Memory B cell (primary cell): ENCODE measurements around the gene TENM3.

Experiments used
- ATAC-seq: fragments of 150-1000 bp; cut with Tn5 transposase; 2 replicates; pipeline ENCODE4 v1.10.0; 2021; ENCODE audit warnings: low read depth, mild to moderate bottlenecking, moderate library complexity
- DNase-seq, 2 donors: peaks; one replicate each; pipeline ENCODE4 v3.0.0; 2022; ENCODE audit warnings: low spot score in 2 of 2
- H3K27ac Mint-ChIP-seq: one replicate; pipeline ENCODE4 v1.8.0; 2022; ENCODE audit warnings: mild to moderate bottlenecking, moderate library complexity, mixed read lengths
- H3K27me3 Mint-ChIP-seq: one replicate; pipeline ENCODE4 v1.8.0; 2022; ENCODE audit warnings: mixed read lengths
- H3K36me3 Mint-ChIP-seq: one replicate; pipeline ENCODE4 v1.8.0; 2022; ENCODE audit warnings: mild to moderate bottlenecking, mixed read lengths
- H3K4me1 Mint-ChIP-seq: one replicate; pipeline ENCODE4 v1.8.0; 2022; ENCODE audit warnings: mixed read lengths
- H3K4me3 Mint-ChIP-seq: one replicate; pipeline ENCODE4 v1.8.0; 2022; ENCODE audit warnings: mild to moderate bottlenecking, moderate library complexity, mixed read lengths
- H3K9me3 Mint-ChIP-seq: one replicate; pipeline ENCODE4 v1.8.0; 2022; ENCODE audit warnings: mixed read lengths

Gene TENM3

DNA sequence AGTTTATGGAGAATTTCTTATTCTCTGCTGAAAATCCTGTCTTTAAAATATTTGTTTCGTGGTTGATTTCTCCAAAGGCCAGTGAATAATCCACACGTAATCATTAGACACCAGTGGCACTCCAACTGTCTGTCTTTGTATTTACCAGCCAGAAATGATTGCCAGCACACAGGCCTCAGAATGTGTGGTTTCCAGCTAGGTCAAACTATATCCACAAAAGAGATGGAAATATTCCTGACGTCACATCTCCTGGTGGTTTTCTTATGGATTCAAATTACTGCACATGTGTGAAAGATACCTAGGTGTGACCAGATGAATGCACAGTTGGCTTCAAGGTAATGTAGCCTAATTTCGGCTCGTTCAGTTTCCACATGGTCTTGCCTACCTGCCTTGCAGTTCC lies 27.2 kb upstream of the TENM3 start:
- DNase-seq (no peak), ATAC-seq (no peak)
- Mint-ChIP-seq H3K9me3 (no peaks in the 10 kb centered on the region), H3K4me3 (no peak overlapping the region), H3K27me3 (no peaks in the 10 kb centered on the region), H3K27ac (no peak overlapping the region), H3K36me3 (no peaks in the 10 kb centered on the region), H3K4me1 (no peaks in the 10 kb centered on the region)

- H3K36me3 Mint-ChIP-seq, result no peaks in the 10 kb centered on the region
- peaks cover 1% of the 10 kb centered on the region for H3K9me3 Mint-ChIP-seq
- DNase-seq (no peak), ATAC-seq (no peak)
- no peak overlapping the region for H3K27ac Mint-ChIP-seq
- no peaks in the 10 kb centered on the region for H3K4me1 Mint-ChIP-seq
- no peaks in the 10 kb centered on the region for H3K27me3 Mint-ChIP-seq
- H3K4me3 Mint-ChIP-seq, result no peak overlapping the region
Observed at GRCh38 chr4:182219411-182220056, 23.7 kb upstream of the TENM3 start.

DNA sequence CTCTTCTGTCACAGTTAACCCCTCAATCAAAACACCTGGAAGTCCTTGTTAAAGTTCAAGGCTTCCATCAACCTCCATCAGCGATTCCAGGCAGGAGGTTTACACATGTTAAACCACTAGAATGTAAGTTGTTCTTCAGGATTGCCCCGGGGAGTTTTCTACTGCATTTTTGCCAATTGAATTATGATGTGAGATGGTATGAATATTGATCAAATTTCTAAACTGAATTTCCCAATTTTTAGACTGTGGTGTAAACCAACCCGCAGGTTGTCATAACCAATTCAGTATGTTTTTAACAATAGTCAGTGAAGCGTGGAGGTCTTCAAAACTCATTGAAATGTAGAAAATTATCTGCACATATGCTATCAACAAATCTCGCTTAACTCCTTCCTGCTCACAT lies 21.2 kb upstream of the TENM3 start:
- Mint-ChIP-seq H3K4me3 (no peak overlapping the region), H3K4me1 (no peaks in the 10 kb centered on the region), H3K9me3 (peaks cover 1% of the 10 kb centered on the region), H3K27ac (no peak overlapping the region), H3K36me3 (no peaks in the 10 kb centered on the region), H3K27me3 (no peaks in the 10 kb centered on the region)
- no peak for ATAC-seq
- no peak for DNase-seq

DNA sequence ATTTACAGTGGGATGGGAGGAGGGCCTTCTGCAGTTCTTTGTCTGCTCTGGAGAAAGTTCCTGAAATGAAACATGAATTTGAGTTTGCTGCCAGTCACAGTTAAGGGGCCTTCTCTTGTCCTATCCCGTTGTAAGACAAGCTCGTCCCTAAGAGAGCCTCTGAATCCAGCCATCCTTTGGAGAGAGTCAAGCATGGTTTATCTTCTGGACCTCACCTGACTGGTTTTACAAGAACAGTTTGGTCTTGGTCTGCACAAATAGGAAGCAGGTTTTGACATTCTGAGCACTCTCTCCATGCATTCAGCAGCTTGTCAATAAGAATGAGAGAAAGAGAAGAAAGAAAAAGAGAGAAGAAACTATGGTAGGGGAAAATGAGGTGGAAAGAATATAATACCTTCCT lies 20.4 kb upstream of the TENM3 start:
- Mint-ChIP-seq H3K4me1 (no peaks in the 10 kb centered on the region), H3K4me3 (no peak overlapping the region), H3K9me3 (peaks cover 1% of the 10 kb centered on the region), H3K27ac (no peak overlapping the region), H3K27me3 (no peaks in the 10 kb centered on the region), H3K36me3 (no peaks in the 10 kb centered on the region)
- no peak for DNase-seq
- ATAC-seq, result no peak

DNA sequence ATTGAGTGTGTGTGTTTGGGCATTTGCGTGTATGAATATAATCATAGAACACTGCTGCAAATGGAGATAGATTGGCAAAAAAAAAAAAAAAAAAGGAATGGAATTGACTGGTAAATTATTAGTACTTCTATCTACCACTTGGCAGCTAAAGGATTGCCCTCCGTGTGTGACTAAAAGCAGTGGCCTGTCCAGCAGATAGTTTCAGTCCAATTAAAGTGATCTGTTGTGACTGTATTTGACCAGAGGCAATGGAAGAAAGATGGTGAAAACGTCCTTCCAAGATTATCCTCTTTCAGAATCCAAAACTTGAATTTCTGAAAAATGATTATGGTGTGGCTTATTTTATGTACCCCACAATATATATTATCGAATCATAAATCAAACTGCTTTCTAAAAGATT lies 19.5 kb upstream of the TENM3 start:
- Mint-ChIP-seq H3K27me3 (no peaks in the 10 kb centered on the region), H3K36me3 (no peaks in the 10 kb centered on the region), H3K27ac (no peak overlapping the region), H3K4me3 (no peak overlapping the region), H3K9me3 (peaks cover 1% of the 10 kb centered on the region), H3K4me1 (no peaks in the 10 kb centered on the region)
- DNase-seq (no peak), ATAC-seq (no peak)

DNA sequence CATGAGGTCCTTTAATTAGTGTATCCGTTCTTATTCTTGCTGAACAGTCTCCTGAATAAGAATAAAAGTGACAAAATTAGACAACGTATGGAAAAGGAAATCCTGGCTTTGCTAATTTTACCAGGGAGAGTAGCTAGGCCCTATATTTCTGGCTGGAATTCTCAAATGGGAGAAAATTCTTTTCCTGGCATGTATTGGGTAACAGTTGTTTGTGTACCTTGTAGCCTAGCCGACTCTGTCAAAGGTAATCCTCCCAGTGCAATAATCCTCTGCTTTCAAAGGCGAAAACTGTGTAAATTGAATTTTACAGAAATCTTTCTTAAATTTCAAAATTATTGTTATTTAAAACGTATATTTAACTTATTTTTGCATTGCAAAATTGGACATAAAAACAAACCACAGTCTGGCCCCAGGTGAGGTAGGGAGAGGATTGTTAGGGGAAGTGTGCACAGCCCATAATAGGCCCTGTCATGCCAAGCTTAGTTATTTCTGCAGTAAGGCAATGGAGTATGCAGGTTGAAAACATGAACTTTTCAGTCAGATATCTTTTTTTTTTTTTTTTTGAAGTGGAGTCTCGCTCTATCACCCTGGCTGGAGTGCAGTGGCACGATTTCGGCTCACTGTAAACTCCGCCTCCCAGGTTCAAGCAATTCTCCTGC lies 18.9 kb upstream of the TENM3 start:
- Mint-ChIP-seq H3K36me3 (no peaks in the 10 kb centered on the region), H3K27ac (no peak overlapping the region), H3K27me3 (no peaks in the 10 kb centered on the region), H3K4me3 (no peak overlapping the region), H3K9me3 (peaks cover 1% of the 10 kb centered on the region), H3K4me1 (no peaks in the 10 kb centered on the region)
- ATAC-seq, result no peak
- no peak for DNase-seq

GRCh38 chr4:182225257-182225852 lies 17.8 kb upstream of the TENM3 start:
- no peak overlapping the region for H3K4me3 Mint-ChIP-seq
- H3K4me1 Mint-ChIP-seq, result no peaks in the 10 kb centered on the region
- H3K36me3 Mint-ChIP-seq, result no peaks in the 10 kb centered on the region
- DNase-seq (no peak), ATAC-seq (no peak)
- no peaks in the 10 kb centered on the region for H3K27me3 Mint-ChIP-seq
- no peak overlapping the region for H3K27ac Mint-ChIP-seq
- H3K9me3 Mint-ChIP-seq, result peaks cover 1% of the 10 kb centered on the region

DNA sequence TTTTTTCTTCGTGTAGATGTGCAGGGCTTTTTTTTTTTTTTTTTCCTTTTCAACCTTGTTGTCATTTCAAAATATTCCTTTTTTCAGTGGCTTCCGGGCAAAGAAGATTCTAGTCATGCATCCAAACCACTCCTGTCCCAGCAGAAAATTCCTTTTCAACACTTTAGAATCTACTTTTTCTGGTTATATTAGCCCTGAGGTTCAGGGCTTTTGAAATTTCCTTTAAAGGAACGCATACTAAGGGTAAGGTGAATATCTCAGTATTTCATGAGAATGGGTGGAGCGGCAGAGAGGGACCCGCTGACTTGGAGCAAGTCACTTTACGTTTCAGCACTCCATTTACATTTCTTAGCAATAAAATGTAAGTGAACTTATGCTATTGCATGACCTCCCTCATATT lies 15.6 kb upstream of the TENM3 start:
- Mint-ChIP-seq H3K9me3 (no peaks in the 10 kb centered on the region), H3K36me3 (no peaks in the 10 kb centered on the region), H3K4me3 (no peak overlapping the region), H3K4me1 (no peaks in the 10 kb centered on the region), H3K27me3 (no peaks in the 10 kb centered on the region), H3K27ac (no peak overlapping the region)
- no peak for DNase-seq
- no peak for ATAC-seq

DNA sequence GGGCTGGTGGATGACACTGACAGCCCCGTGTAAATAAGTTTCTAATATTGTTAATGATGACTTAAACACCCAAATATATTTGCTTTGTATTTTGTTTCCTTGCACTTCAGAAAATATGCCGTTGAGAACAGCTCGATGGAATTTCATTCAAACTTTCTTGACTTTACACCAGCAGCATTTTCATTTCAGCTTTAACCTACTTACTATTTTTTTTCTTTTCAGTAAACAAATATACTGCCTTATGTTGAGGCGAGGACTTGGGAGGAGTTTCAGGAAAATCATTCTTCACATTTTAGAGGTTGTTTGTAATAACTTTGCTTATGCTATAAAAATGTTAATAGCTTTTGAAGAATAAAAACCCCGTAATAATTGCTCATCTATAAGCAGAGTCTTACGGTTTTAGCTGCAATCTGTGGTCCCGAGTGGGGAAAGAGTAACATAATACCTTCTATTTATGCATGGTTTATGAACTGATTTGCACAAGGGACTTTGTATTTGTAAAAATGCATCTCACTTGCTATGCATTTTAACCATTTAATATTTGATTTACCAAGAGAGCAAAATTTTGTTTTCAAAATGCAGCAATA lies 14.1 kb upstream of the TENM3 start:
- ATAC-seq (no peak), DNase-seq (no peak)
- Mint-ChIP-seq H3K9me3 (no peaks in the 10 kb centered on the region), H3K36me3 (no peaks in the 10 kb centered on the region), H3K4me3 (no peak overlapping the region), H3K27me3 (no peaks in the 10 kb centered on the region), H3K27ac (no peak overlapping the region), H3K4me1 (no peaks in the 10 kb centered on the region)

DNA sequence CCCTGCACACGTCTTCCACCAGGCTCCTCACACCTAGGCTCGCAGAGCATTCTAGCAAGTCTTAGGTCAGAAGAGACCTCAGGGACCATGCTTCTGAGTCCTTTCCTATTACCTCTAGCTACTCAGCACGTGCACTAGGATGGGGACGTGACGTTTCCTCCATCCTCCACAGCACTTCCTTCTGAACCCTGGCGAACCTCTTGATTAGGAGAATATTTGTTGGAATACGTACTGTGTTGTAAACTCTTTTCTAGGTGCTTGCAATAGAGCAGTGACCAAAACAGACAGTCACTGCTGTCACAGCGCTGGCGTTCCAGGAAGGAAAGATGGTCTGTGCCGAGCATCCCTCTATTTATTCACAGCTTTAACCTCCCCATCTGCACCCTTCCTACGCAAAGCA lies 12.9 kb upstream of the TENM3 start:
- H3K9me3 Mint-ChIP-seq, result no peaks in the 10 kb centered on the region
- H3K4me1 Mint-ChIP-seq, result no peaks in the 10 kb centered on the region
- no peak overlapping the region for H3K4me3 Mint-ChIP-seq
- H3K27me3 Mint-ChIP-seq, result no peaks in the 10 kb centered on the region
- H3K36me3 Mint-ChIP-seq, result no peaks in the 10 kb centered on the region
- H3K27ac Mint-ChIP-seq, result no peak overlapping the region
- no peak for DNase-seq
- ATAC-seq, result no peak

- Mint-ChIP-seq H3K27me3 (no peaks in the 10 kb centered on the region), H3K9me3 (peaks cover 5% of the 10 kb centered on the region), H3K4me1 (no peaks in the 10 kb centered on the region), H3K4me3 (no peak overlapping the region), H3K27ac (no peak overlapping the region), H3K36me3 (no peaks in the 10 kb centered on the region)
- DNase-seq (no peak), ATAC-seq (no peak)
Observed at GRCh38 chr4:182231080-182231479, 12.1 kb upstream of the TENM3 start.

DNA sequence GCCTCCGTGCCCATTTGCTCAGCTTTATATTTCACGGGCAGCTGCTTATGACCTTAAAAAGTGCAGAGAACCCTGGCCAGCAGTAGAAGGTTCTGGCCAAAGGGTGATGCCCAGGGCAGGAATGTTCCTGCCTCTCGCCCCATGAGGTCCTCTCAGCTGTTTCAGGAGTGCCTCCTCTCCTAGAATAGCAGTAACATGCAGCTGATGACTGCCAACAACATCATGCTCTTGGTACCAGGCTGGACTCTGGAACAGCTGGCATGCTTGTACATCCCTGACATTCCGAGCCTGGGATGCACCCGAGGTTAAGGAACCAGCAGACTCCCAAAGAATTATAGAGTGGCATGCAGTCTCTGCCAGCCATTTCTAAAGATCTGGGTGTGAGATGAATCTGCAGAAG lies 11.7 kb upstream of the TENM3 start:
- ATAC-seq, result no peak
- no peak for DNase-seq
- Mint-ChIP-seq H3K4me1 (no peaks in the 10 kb centered on the region), H3K9me3 (peaks cover 5% of the 10 kb centered on the region), H3K4me3 (no peak overlapping the region), H3K27ac (no peak overlapping the region), H3K27me3 (no peaks in the 10 kb centered on the region), H3K36me3 (no peaks in the 10 kb centered on the region)

DNA sequence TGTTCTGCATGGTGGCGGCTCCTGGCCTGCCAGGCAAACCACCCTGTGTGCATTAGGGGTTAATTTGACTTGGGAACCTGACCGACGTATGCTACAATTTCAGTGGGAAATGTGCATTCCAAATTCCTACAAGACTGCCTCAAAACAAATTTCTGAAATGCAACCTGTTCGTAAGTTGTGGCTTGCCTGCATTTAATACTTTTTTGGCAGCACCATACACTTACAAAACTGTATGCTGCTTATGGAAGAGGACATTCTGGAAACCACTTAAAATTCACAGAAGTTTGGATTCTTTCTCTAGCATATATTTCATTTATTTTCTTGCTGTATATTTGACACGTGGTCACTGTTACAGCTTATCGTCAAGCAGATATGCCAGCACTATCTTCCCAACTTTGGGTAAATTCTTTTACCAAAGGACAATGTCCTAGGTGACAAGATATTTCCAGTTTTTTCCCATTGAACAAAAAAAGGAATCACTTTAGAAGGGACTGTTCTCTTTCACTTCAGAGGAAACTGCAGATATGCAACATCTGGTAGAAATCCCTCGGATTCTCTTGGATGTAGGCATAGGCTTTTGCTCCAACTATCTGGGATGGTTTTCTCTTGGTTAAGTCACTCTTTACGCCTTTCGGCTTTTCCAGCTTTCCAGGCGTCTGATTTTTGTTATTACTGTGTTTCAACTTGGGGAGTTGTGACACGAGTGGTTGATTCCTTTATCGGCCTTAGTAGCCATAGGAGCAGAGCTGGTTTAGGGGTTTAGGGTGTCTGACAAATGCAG lies 9.7 kb upstream of the TENM3 start:
- no peak for ATAC-seq
- no peaks in the 10 kb centered on the region for H3K4me1 Mint-ChIP-seq
- no peaks in the 10 kb centered on the region for H3K36me3 Mint-ChIP-seq
- no peaks in the 10 kb centered on the region for H3K27me3 Mint-ChIP-seq
- no peak overlapping the region for H3K4me3 Mint-ChIP-seq
- H3K9me3 Mint-ChIP-seq, result peaks cover 8% of the 10 kb centered on the region
- DNase-seq, result no peak
- no peak overlapping the region for H3K27ac Mint-ChIP-seq
